Thyroid gland (tissue), 4 donors: ENCODE data around the gene MRNIP.

Experiments
- POLR2A ChIP-seq, 2 donors: fragments of 450-650 bp; IDR thresholded peaks; one replicate each; pipeline ENCODE4 v1.6.1; 2017; ENCODE audit warnings: antibody characterized with exemption in 2 of 2, mild to moderate bottlenecking in 2 of 2, moderate library complexity in 1 of 2
- TF ChIP-seq, protein P1 (sequence below), 6 experiments: fragments of 200-600 bp in 3 of 6; fragments of 450-650 bp in 3 of 6; sonication (generic) in 3 of 6; IDR thresholded peaks; one replicate each; pipeline ENCODE4 v1.5.1; 2016 to 2019; ENCODE audit warnings: antibody characterized with exemption in 6 of 6, mild to moderate bottlenecking in 2 of 6, inconsistent platforms in 1 of 6, moderate library complexity in 1 of 6

DNA sequence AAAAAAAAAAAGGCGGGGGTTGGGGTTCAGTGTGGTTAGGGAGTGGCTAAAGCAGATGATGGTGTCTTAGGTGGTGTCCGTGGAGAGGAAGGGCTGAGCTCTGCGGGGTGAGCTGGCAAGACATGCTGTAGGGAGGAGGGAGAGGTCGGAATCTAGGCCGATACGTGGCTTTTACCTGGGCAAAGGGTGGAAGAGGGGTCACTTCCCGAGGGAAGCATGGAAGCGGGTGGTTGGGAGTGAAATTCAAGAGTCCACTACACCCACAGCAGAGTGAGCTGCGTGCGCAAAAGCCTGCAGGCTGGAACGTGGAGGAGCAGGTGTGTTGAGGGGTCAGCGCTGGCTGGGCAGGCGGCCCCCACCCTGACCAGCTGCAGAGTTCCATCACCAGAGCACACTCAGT lies 31.3 kb upstream of the MRNIP start:
- TF ChIP-seq, protein P1, sequence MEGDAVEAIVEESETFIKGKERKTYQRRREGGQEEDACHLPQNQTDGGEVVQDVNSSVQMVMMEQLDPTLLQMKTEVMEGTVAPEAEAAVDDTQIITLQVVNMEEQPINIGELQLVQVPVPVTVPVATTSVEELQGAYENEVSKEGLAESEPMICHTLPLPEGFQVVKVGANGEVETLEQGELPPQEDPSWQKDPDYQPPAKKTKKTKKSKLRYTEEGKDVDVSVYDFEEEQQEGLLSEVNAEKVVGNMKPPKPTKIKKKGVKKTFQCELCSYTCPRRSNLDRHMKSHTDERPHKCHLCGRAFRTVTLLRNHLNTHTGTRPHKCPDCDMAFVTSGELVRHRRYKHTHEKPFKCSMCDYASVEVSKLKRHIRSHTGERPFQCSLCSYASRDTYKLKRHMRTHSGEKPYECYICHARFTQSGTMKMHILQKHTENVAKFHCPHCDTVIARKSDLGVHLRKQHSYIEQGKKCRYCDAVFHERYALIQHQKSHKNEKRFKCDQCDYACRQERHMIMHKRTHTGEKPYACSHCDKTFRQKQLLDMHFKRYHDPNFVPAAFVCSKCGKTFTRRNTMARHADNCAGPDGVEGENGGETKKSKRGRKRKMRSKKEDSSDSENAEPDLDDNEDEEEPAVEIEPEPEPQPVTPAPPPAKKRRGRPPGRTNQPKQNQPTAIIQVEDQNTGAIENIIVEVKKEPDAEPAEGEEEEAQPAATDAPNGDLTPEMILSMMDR (IDR thresholded peaks at IDR 0.05), result no peak
- no peak for TF ChIP-seq POLR2A (IDR thresholded peaks at IDR 0.05)
